Endometrium (tissue), 2 donors: ENCODE measurements around the gene AEN.

Source experiments
- FAIRE-seq: peaks from 2 replicates; lab custom pipeline; 2012; peaks lifted over from hg19 to GRCh38; lab: Jason Lieb, UNC
- donor health status: control.
- donor health status: control.

AEN gene

DNA sequence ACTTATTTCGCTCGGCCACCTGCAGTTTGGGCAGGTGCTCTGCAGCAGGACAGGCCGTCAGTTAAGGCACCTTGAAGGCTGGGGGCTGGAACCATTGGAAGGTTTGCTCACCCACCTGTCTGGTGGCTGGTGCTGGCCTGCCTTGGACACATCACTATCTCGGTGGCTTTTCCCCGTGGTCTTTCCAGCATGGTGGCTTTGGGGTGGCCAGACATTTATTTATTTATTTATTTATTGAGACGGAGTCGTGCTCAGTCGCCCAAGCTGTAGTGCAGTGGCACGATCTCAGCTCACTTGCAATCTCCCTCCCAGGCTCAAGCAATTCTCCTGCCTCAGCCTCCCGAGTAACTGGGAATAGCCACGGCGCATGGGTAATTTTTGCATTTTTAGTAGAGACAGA lies 29.4 kb downstream of the AEN start:
- no peak for FAIRE-seq

DNA sequence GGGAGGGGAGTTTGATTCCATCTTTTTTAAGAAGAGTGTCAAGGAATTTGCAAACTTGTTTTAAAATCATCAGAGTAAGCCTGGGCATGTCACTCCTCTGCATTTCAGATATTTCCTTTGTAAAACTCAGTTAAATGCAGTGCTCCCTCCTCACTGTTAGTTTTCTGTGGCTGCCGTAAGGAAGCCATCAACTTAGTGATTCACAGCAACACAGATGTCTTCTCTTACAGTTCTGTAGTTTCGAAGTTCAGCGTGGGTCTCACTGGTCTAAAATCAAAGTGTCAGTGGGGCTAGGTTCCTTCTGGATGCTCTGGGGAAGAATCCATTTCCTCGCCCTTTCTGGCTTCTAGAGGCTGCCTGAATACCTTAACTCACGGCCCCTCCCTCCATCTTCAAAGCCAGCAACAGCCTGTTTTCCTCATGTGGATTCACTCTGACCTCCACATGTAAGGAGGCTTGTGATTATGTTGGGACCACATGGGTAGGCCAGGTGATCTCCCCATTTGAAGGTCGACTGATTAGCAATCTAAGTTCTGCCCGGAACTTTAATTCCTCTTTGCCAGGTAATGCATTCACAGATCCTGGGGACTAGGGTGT lies 30.1 kb downstream of the AEN start:
- no peak for FAIRE-seq

DNA sequence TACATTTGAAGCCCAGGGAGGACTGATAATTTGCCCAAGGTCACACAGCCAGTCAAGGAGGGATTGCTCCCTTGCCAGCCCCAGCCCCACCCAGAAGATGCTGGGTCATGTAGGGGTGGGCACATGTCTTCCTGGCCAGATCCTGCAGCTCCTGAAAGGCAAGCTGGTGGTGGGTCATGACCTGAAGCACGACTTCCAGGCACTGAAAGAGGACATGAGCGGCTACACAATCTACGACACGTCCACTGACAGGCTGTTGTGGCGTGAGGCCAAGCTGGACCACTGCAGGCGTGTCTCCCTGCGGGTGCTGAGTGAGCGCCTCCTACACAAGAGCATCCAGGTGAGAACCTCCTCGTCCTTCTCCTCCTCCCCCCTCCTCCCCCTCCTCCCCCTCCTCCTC lies 30.8 kb downstream of the AEN start:
- FAIRE-seq: no peak

DNA sequence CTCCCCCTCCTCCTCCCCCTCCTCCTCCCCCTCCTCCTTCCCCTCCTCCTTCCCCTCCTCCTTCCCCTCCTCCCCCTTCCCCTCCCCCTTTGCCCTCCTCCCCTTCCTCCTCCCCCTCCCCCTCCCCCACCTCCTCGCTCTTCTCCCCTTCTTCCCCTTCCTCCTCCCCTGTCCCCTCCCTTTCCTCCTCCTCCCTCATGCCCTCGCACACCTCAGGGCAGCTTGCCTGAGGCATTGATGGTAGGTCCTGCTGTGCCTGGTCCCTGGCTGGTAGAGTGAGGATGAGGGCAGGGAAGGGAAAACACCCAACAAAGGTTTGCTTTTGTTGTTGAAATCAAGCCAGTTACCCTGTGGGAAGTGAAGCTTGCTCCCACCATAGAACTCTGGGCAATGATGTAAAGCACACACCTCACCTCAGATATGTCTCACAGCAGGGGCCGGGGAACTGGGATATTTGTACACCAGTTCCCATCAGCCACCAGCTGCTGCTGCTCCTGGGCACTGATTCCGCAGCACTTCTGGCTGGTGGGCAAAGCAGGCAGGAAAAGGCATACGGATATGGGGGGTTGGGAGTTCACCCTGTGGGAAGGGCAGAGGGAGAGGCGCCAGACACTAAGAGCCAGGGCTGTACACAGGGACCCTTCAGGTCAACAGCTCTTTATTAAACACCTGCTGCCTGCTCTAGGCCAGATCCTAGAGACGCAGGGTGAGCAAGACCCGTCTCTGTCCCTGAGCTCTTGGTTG lies 31.5 kb downstream of the AEN start:
- no peak for FAIRE-seq

DNA sequence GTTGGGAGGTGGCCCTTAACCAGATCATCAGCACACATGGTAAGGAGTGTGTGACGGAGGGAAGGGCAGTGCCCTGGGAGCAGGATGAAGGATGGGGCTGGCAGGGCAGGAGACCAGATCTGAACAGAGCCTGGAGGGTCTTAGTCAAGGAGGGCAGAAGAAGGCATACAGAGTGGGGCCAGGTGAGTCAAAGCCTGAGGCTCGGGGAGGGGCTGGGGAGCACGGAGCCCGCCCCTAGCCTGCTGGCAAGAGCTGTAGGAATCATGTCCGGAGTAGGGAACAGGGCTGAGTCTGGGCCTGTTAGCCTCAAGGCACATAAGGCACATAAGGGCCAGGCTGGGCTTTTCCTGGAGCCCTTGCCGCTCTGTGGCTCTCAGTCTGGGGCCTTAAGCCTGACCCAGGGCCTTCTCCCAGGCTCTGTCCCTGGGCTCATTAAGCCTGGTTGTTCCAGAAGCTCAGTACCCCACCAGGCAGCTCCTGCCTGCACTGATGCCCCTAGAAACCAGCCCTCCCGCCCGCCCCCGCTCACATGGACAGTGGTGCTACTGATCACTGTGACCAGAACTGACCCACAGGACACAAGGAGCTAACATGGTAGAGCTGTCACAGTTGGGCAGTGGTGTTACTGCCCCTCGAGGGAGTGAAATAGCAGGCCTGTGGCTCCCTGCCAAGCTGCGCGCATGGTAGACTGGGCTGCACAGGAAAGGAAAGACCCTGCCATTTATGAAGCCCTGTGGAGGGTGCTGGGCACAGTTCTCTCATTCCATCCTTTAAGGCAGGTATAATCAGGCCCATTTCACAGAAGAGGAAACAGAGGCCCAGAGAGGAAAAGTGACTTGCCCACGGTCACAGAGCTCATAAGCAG lies 32.3 kb downstream of the AEN start:
- no peak for FAIRE-seq

DNA sequence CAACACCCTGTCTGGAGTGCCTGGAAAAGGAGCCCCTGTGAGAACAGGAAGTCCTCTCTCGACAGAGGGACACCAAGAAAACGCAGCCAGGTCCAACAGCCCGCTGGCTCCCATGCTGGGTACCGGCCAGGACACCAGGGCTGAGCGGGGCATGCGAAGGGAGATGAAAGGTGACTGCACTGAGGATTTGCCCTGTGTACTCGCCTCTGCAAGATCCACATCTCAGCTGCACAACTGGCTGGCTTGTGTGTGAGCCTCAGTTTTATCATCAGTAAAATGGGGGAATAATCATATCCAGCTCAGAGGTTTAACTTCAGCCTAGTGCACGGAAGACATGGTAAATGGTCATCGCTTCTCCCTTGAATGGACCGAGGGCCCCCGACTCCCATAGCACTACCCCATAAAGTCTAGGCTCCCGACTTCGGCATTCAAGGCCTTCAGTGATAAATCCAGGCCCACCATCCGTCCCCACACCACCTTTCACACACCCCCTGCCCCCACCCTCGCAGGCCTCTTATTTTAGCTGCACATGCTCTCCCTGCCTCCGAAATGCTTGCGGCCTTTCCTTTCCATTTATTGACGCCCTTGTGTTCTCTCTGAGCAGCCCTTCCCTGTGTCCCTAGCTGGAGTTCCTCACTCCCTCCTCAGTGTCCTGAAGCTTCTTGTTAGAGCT lies 33.4 kb downstream of the AEN start:
- no peak for FAIRE-seq

DNA sequence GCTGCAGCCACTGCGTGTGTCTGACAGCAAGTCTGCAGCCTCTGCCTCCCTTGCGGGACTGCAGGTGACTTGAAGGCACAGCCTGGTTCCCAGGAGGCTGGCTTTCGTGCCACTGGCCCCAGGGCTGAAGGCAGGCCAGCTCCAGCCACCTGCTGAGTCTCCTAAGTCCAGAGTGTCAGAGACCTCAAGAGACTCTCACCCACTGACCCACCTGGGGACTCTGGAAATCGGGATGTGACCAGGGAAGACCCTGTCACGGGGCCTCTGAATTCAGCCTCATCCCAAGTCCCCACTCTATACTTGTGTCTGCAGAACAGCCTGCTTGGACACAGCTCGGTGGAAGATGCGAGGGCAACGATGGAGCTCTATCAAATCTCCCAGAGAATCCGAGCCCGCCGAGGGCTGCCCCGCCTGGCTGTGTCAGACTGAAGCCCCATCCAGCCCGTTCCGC lies 34.0 kb downstream of the AEN start:
- FAIRE-seq: no peak

DNA sequence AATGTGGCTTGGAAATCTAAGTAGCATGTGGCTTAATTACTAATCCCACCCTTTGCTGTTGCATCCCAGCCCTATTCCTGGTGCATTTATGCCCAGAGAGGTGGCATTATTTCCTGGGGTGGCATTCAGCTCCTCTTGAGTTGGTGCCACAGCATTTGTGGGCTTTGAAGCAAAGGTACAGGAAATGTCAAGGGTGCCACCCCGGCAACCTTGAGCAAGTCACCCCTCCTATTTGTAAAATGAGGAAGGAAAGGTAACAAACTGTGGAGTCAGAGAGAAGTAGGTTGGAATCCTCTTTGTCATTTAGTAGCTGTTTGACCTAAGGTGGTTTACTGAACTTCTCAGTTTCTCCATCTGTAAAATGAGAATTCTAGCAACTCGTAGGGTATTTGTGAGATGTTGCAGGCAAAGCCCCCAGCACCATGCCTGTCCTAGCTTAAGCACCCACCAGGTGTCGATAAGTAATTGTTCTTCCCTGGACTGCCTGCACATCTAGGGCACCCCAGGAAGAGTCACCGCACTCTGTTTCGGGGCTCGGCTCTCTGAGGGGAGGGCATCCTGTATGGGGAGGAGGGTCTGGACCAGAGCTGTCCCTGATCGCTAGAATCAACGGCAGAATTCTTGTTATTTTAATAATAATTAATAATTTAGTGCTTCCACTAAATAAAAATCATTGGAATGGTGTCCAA lies 34.8 kb downstream of the AEN start:
- no peak for FAIRE-seq

DNA sequence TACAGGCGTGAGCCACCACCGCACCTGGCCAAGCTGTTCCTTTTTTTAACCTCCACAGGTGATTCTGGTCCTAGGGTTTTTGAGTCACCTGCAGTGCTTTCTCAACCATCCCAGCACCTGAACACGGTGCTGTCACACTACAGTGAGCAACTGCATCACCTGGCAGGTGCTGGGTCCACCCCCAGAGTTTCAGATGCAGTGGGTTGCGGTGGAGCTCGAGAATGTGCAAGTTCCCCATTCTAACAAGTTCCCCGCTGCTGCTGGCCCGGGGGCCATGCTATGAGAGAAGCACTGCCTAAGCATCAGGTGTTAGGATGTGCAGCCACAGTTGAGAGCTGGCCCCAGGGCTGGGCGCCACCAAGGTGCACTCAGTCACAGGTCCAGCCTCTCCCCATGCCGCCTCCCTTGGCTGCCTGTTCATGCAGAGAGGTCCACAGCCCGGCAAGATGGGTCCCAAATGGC lies 35.7 kb downstream of the AEN start:
- no peak for FAIRE-seq

DNA sequence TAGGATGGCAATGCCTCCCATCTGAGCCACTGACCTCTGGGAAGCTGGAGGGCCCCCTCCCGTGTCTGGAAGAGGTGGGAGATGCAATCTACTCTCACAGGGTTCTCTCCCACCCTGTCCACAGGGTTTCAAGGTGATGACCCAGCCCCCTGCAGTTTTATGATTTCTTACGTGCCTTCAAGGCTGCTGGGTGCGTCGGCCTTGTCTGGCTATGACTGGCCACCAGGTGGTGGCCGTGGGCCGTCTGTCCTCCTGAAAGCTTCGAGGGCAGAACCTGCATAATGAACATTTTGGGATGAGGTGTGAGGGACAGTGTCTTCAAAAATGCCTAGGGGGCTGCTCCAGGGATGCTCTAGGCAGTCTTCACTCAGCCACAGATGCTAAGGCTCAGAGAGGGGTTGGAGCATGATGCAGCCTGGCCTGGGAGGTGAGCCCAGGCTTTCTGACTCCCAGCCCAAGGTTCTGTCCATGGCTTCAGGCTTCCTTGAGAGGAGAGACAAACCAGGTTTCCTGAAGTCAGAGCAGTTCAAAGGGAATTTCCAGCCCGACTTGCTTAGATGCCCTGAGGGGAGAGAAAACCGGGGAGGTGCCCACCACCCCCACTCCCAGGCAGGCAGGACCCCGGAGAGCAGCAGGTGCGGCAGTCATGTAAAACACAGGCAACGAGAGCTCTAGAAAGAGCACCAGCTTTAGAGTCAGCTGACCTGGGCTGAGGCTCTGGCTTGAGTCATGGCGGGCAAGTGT lies 36.4 kb downstream of the AEN start:
- FAIRE-seq: no peak

DNA sequence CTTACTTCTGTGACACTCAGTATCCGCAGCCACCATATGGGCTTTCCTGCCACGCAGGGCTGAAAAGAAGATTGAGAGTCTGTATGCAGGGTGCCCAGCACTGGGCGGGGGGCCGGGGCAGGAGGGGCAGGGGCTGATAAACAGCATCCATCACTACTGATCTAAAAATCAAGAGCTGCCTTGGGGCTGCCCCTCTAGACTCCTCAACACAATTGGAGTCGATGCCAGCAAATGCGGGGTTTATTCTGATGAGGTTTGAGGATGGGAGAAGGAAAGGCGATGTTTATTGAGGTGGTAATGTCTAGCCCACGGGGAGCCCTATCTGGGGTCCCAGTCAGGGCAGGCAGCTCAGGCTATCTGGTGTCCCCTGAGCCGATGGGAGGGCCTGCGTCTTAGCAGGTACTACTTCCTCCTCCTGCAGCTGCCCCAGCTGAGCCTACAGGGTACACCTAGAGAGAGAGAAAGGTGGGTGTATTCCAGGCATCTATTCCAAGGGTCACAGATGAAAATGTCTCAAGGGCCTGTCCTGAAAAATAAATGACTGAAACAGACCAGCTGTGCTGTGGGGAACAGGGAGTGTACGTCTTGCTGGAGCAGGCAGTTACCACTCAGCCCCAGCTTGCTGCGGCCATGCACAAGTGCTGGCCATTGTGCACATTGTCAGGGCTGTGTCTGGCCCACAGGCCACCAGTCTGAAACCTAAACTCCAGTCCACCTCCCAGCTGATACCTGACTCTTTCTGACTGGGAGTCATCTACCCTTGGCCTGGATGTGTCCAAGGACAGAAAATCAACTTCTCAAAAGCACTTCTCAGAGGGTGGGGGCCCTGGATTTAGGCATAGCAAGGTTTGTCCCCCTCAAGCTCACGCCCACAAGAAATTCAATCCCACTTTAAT lies 37.2 kb downstream of the AEN start:
- no peak for FAIRE-seq

DNA sequence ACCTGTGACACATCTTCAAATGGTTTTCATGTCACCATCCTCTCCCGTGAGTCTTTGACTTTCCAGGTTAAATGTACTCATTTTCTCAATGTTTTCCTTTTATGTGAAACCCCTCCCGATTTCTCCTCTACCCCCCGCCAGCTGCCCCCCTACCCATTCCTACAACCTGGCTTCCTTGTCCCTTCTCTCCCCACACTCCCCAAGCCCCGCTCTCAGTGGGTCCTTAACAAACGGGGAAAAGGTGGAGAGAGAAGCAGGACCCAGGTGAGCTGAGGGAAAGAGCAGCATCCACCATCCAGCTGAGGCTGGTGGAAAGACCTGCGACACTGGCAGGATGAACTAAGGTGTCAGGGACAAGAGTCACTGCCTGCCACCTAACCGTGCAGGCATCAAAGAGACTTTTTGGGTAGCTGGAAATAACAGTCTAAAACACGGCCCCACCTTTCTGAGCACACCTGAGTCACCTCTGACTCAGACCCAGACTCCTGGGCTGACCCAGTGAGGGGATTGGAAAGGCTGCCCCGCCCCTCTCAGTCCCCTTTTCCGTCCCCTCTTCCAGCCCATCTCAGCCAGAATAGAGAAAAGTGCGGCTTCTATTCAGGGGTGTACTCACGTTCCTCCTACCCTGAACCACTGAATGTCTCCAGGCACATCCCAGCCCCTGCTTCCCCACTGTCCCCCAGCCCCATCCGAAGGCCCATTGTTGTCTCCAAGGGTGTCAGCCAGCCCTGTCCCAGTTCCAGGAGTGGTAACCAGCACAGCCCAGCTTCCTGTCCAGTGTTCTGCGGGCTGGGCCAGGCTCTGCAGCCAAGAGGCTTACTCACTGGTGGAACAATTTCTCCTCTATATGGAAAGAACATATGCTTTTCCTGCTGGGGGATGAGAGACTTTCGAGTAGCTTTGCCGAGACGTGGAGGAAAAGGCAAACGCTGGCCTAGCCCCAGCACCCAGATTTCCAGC lies 38.1 kb downstream of the AEN start:
- no peak for FAIRE-seq

DNA sequence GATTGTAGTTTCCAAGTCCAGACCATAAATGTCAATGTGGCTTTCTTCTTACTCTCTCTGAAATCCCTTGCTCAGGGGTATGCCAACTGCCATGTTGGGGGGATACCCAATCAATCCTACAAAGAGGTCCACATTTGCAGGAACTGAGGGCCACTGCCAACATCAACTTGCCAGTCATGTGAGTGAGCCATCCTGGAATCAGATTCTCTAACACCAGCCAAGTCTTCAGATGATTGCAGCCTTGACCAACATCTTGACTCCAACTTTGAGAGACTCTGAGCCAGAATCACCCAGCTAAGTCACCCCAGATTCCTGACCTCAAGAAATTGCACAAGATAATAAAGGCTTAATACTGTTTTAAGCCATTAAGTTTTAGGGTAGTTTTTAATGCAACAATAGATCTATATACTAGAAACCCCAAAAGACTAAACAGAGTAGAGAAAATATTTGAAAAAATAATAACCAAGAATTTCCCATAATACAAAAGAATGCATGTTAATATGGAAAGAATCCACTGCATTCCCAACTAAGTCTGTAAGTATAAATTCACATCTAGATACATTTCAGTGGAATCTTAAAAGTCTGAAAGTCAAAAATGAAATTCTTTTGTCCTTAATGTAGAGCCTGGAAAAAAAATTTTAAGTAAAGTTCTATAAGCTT lies 40.0 kb downstream of the AEN start:
- no peak for FAIRE-seq

DNA sequence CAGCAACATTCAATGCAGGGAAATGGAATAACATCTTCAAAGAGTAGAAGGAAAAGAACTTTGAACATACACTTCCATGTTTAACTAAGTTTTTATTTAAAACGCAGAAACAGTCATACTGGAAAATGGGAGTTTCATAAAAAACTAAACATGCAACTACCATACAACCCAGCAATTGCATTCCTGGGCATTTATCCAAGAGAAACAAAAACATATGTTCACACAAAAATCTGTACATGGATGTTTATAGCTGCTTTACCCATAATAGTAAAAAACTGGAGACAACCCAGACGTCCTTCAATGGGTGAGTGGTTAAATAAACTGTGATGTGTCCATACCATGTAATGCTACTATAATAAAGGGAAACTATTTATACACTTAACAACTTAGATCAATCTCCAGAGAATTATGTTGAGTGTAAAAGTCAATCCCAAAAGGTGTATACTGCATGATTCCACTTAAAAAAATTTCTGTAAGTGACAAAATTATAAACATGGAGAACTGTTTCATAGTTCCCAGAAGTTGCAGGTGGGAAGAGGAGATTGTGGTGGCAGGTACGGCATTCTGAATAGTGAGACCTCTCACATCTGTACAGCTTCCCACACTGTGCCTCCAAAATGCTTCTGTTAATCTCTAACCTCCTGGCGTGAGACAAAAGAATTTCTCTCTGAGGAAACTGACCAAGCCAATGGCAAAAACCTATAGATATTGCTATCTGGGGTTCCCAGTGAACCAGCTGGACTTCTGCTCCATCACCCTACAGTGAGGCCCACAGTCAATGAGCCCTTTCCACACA lies 40.8 kb downstream of the AEN start:
- no peak for FAIRE-seq

DNA sequence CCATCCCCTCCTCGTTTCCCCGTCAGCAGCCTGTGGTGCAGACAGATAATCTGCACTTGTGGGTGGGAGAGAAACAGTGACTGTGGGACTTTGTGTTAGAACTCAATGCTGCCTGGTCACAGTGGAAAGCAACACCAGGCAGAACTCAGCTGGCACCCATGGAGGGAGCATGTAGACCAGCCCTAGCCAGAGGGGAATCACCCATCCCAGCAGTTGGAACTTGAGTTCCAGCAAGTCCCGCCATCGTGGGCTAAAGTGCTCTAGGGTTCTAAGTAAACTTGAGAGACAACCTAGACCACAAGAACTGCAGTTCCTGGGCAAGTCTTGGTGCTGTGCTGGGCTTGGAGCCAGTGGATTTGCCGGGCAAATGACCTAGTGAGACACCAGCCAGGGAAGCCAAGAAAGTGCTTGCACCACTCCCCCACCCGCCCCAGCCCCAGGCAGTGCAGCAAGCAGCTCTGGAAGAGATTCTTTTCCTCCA lies 42.0 kb downstream of the AEN start:
- FAIRE-seq: no peak

DNA sequence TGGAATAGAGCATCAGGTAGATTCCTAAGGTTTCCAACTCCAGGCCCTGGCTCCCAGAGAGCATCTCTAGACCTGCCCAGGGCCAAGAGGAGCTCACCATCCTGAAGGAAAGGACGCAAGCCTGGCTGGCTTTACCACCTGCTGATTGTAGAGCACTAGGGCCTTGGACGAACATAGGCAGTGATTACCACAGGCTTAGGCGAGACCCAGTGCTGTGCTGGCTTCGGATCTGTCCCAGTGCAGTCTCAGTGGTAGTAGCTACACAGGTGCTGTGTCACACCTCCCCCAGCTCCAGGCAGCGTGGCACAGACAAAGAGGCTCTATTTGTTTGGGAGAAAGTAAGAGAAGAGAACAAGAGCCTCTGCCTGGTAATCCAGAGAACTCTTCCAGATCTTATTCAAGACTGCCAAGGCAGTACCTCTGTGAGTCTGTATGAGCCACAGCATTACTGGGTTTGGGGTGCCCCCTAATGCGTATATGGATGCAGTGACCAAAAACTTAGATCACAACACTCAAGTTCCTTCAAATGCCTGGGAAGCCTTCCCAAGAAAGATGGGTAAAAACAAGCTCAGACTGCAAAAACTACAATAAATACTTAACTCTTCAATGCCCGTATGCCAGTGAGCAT lies 43.1 kb downstream of the AEN start:
- FAIRE-seq: no peak

DNA sequence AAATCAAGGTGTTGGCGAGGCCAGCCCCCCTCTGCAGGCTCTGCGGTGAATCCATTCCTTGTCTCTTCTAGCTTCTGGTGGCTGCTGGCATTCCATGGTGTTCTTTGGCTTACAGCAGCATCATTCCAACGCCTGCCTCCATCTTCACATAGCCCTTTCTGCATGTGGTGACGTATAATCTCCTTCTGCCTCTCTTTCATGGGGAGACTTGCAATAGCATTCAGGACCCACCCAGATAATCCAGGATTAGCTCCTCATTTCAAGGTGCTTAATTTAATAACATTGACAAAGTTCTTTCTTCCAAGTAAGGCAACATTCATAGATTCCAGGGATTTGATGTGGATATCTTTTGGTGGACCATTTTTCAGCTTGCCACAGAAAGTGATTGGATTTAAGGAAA lies 53.5 kb downstream of the AEN start:
- FAIRE-seq: no peak
